ENCODE measurements around the gene CHAC1. TPM values are rescaled to one million over a fixed set of nuclear protein-coding genes. Genes with fewer than 3 reads are reported as not detected.

Gene CHAC1
- total RNA-seq, 2 experiments from 2014 or later = 40.4 to 55.6 TPM

GRCh38 chr15:40951764-40952163 lies 1.5 kb upstream of the CHAC1 start:
- no peaks in the 10 kb centered on the region for H3K9me3 ChIP-seq (ENCODE audit: low read length)
- peak overlapping the region; percentile 66 for H2AFZ ChIP-seq (ENCODE audit: low read length)
- DNase-seq (ENCODE audit: low spot score) = no peak
- H3K79me2 ChIP-seq (ENCODE audit: insufficient read depth, low read depth, low read length) = peaks cover 6% of the 10 kb centered on the region; the same call in 1 of the 2 replicates
- TSS peak; percentile 92 for BruUV-seq (replicated peaks)
- peaks cover 26% of the 10 kb centered on the region for H3K4me1 ChIP-seq (ENCODE audit: insufficient read depth, low read length, poor library complexity, severe bottlenecking)
- H3K4me3 ChIP-seq (ENCODE audit: low read depth, low read length, poor library complexity, severe bottlenecking) = peak overlapping the region; percentile 83
- H3K27ac ChIP-seq (ENCODE audit: low read depth, low read length, poor library complexity, severe bottlenecking) = peak overlapping the region; percentile 69
- H3K36me3 ChIP-seq (ENCODE audit: insufficient read depth, low read length) = peaks cover 20% of the 10 kb centered on the region
- H3K9me2 ChIP-seq (ENCODE audit: insufficient read depth, low read length) = no peaks in the 10 kb centered on the region
- ChIA-PET CTCF (ENCODE audit: unreplicated experiment) (interaction anchor here (1.0 kb wide), 1 partner anchor 46 kb away, joined by 3 read pairs; no protein-coding TSS in a partner anchor), POLR2A (interaction anchor here (0.7 to 3.9 kb wide), 8 partner anchors 10 to 385 kb away, joined by 3 to 36 read pairs (median 6); partner anchors contain the start of gene VPS18)
- H4K20me1 ChIP-seq (ENCODE audit: insufficient read depth, low read length) = no peaks in the 10 kb centered on the region
- TF ChIP-seq CTCF (conservative IDR thresholded peaks at IDR 0.05; ENCODE audit: low read length) = no peak
- no peak for TF ChIP-seq EZH2phosphoT487 (IDR thresholded peaks at IDR 0.05; ENCODE audit: borderline replicate concordance, low read depth, low read length)
- peak overlapping the region; percentile 89 for H3K4me2 ChIP-seq (ENCODE audit: low read length)
- intact Hi-C loops (cut with micrococcal nuclease; ENCODE audit: unreplicated experiment) = loop anchor here (5.0 kb wide), 2 partner anchors 94 to 381 kb away; partner anchors contain the start of genes NUSAP1 and OIP5

GRCh38 chr15:40952301-40952900 lies 870 bp upstream of the CHAC1 start:
- Histone ChIP-seq H3K27ac (ENCODE audit: low read depth, low read length, poor library complexity, severe bottlenecking) (peak overlapping the region; percentile 69), H3K79me2 (ENCODE audit: insufficient read depth, low read depth, low read length) (peaks cover 6% of the 10 kb centered on the region; the same call in 1 of the 2 replicates), H4K20me1 (ENCODE audit: insufficient read depth, low read length) (no peaks in the 10 kb centered on the region), H3K4me2 (ENCODE audit: low read length) (peak overlapping the region; percentile 89), H3K9me2 (ENCODE audit: insufficient read depth, low read length) (no peaks in the 10 kb centered on the region), H3K4me1 (ENCODE audit: insufficient read depth, low read length, poor library complexity, severe bottlenecking) (peaks cover 26% of the 10 kb centered on the region), H3K36me3 (ENCODE audit: insufficient read depth, low read length) (peaks cover 20% of the 10 kb centered on the region), H2AFZ (ENCODE audit: low read length) (peak overlapping the region; percentile 66), H3K4me3 (ENCODE audit: low read depth, low read length, poor library complexity, severe bottlenecking) (peak overlapping the region; percentile 83), H3K9me3 (ENCODE audit: low read length) (no peaks in the 10 kb centered on the region)
- no TSS peak for BruUV-seq (replicated peaks)
- DNase-seq (ENCODE audit: low spot score) = no peak
- intact Hi-C loops (cut with micrococcal nuclease; ENCODE audit: unreplicated experiment) = loop anchor here (5.0 kb wide), 2 partner anchors 95 to 380 kb away; partner anchors contain the start of genes NUSAP1 and OIP5
- ChIA-PET CTCF (ENCODE audit: unreplicated experiment) (interaction anchor here (1.0 kb wide), 1 partner anchor 10 kb away, joined by 3 read pairs; no protein-coding TSS in a partner anchor), POLR2A (interaction anchor here (0.6 to 3.9 kb wide), 10 partner anchors 11 to 476 kb away, joined by 3 to 36 read pairs (median 5); partner anchors contain the start of gene VPS18)
- TF ChIP-seq EZH2phosphoT487 (IDR thresholded peaks at IDR 0.05; ENCODE audit: borderline replicate concordance, low read depth, low read length) = no peak
- no peak for TF ChIP-seq CTCF (conservative IDR thresholded peaks at IDR 0.05; ENCODE audit: low read length)

All from OCI-LY7 (cell line).